SK-N-SH treated with all-trans-retinoic acid at 6 μM for 48 hours (cell line): Measurements from ENCODE around the gene LCN9.

ENCODE experiments used
- ATAC-seq: fragments of 200-7000 bp; cut with Tn5 transposase; 3 replicates; pipeline ENCODE4 v1.9.1; 2020; ENCODE audit warnings: mild to moderate bottlenecking, moderate library complexity
- BACH2 ChIP-seq: fragments of 250-450 bp; sonication (Bioruptor Pico); IDR thresholded peaks from 2 replicates; pipeline ENCODE4 v1.9.0; 2021; ENCODE audit warnings: mild to moderate bottlenecking, borderline replicate concordance
- CSDC2 ChIP-seq: fragments of 250-450 bp; sonication (Bioruptor Pico); IDR thresholded peaks from 2 replicates; pipeline ENCODE4 v1.5.0; 2020; ENCODE audit warnings: mild to moderate bottlenecking, moderate library complexity
- GLIS3 ChIP-seq: fragments of 250-450 bp; sonication (Bioruptor Pico); IDR thresholded peaks from 2 replicates; pipeline ENCODE4 v1.5.0; 2020; ENCODE audit warnings: mild to moderate bottlenecking, moderate library complexity
- OSR1 ChIP-seq: fragments of 250-450 bp; sonication (Bioruptor Pico); IDR thresholded peaks from 2 replicates; pipeline ENCODE4 v1.8.0; 2022; ENCODE audit warnings: moderate library complexity, mild to moderate bottlenecking, inconsistent platforms
- PPARA ChIP-seq: fragments of 250-450 bp; sonication (Bioruptor Pico); IDR thresholded peaks from 2 replicates; pipeline ENCODE4 v1.5.0; 2020; ENCODE audit warnings: mild to moderate bottlenecking, borderline replicate concordance
- RARB ChIP-seq: fragments of 250-450 bp; sonication (Bioruptor Pico); IDR thresholded peaks from 2 replicates; pipeline ENCODE4 v1.8.0; 2021; ENCODE audit warnings: mild to moderate bottlenecking, moderate library complexity
- SNAI2 ChIP-seq: fragments of 250-450 bp; sonication (Bioruptor Pico); IDR thresholded peaks from 2 replicates; pipeline ENCODE4 v1.5.0; 2020; ENCODE audit warnings: mild to moderate bottlenecking, moderate library complexity
- TCF4 ChIP-seq: fragments of 250-450 bp; sonication (Bioruptor Pico); IDR thresholded peaks from 2 replicates; pipeline ENCODE4 v1.8.0; 2021; ENCODE audit warnings: mild to moderate bottlenecking, moderate library complexity, borderline replicate concordance
- ZC3H10 ChIP-seq: fragments of 250-450 bp; sonication (Bioruptor Pico); IDR thresholded peaks from 2 replicates; pipeline ENCODE4 v1.5.1; 2021; ENCODE audit warnings: mild to moderate bottlenecking, moderate library complexity
- ZFP30 ChIP-seq: fragments of 450-650 bp; formaldehyde crosslinking; IDR thresholded peaks from 2 replicates; pipeline ENCODE4 v1.5.0; 2022; ENCODE audit warnings: mild to moderate bottlenecking, moderate library complexity
- ZNF8 ChIP-seq: fragments of 450-650 bp; formaldehyde crosslinking; IDR thresholded peaks from 2 replicates; pipeline ENCODE4 v1.5.0; 2020; ENCODE audit warnings: mild to moderate bottlenecking, moderate library complexity
- TF ChIP-seq, protein P1 (sequence below): fragments of 250-450 bp; sonication (Bioruptor Pico); IDR thresholded peaks from 2 replicates; pipeline ENCODE4 v1.5.0; 2020; ENCODE audit warnings: mild to moderate bottlenecking, moderate library complexity
- TF ChIP-seq, protein P2 (sequence below): fragments of 250-450 bp; sonication (Bioruptor Pico); IDR thresholded peaks from 2 replicates; pipeline ENCODE4 v1.8.0; 2020; ENCODE audit warnings: mild to moderate bottlenecking, moderate library complexity, borderline replicate concordance
- TF ChIP-seq, protein P3 (sequence below): fragments of 250-450 bp; sonication (Bioruptor Pico); IDR thresholded peaks from 2 replicates; pipeline ENCODE4 v1.8.0; 2021; ENCODE audit warnings: low read depth, mild to moderate bottlenecking, moderate library complexity, borderline replicate concordance
- TF ChIP-seq, protein P4 (sequence below): fragments of 250-450 bp; sonication (Bioruptor Pico); IDR thresholded peaks from 2 replicates; pipeline ENCODE4 v1.5.1; 2021; ENCODE audit warnings: mild to moderate bottlenecking, moderate library complexity

The LCN9 gene

DNA sequence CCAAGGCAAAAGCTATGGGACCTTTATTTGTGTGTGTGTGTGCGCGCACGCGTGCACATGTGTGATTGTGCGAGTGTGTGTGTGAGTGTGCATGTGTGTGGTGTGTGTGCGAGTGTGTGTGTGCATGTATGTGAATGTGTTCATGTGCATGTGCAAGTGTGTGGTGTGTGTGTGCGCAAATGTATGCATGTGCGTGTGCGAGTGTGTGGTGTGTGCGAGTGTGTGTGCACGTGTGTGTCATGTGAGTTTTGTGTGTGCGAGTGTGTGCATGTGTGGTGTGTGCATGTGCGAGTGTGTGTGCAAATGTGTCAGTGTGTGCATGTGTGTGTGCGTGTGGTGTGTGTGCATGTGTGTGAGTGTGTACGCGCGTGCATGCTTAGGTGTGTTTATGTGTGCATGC is 12.7 kb upstream of the LCN9 start:
- no peak for ATAC-seq
- TF ChIP-seq ZC3H10 (CRISPR knock-in tag) (no peak), ZNF8 (CRISPR knock-in tag) (no peak), GLIS3 (CRISPR knock-in tag) (no peak), TCF4 (CRISPR knock-in tag) (no peak), BACH2 (CRISPR knock-in tag) (no peak)
- TF ChIP-seq, protein P1, sequence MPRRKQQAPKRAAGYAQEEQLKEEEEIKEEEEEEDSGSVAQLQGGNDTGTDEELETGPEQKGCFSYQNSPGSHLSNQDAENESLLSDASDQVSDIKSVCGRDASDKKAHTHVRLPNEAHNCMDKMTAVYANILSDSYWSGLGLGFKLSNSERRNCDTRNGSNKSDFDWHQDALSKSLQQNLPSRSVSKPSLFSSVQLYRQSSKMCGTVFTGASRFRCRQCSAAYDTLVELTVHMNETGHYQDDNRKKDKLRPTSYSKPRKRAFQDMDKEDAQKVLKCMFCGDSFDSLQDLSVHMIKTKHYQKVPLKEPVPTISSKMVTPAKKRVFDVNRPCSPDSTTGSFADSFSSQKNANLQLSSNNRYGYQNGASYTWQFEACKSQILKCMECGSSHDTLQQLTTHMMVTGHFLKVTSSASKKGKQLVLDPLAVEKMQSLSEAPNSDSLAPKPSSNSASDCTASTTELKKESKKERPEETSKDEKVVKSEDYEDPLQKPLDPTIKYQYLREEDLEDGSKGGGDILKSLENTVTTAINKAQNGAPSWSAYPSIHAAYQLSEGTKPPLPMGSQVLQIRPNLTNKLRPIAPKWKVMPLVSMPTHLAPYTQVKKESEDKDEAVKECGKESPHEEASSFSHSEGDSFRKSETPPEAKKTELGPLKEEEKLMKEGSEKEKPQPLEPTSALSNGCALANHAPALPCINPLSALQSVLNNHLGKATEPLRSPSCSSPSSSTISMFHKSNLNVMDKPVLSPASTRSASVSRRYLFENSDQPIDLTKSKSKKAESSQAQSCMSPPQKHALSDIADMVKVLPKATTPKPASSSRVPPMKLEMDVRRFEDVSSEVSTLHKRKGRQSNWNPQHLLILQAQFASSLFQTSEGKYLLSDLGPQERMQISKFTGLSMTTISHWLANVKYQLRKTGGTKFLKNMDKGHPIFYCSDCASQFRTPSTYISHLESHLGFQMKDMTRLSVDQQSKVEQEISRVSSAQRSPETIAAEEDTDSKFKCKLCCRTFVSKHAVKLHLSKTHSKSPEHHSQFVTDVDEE (CRISPR knock-in tag): no peak

DNA sequence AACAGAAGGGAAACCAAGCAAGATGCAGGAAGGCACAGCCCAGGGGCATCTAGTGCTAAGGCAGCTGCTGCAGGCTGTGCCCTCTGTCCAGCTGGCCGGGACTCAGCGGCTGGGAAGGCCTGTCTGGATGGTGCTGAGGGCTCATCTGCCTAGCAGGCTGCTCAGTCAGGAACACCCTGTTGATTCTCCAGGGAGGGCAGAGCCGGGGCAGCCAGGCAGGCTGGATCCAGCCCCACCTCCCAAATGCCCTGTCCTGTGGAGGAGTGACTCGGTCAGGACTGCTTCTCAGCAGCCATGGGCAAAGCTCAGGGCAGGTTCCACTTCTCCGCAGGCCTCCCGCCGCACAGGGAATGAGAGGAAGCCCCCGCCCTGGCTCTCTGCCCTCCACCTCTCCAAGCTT is 7.8 kb upstream of the LCN9 start:
- ATAC-seq: no peak
- no peak for TF ChIP-seq CSDC2 (CRISPR knock-in tag)
- TF ChIP-seq, protein P2, sequence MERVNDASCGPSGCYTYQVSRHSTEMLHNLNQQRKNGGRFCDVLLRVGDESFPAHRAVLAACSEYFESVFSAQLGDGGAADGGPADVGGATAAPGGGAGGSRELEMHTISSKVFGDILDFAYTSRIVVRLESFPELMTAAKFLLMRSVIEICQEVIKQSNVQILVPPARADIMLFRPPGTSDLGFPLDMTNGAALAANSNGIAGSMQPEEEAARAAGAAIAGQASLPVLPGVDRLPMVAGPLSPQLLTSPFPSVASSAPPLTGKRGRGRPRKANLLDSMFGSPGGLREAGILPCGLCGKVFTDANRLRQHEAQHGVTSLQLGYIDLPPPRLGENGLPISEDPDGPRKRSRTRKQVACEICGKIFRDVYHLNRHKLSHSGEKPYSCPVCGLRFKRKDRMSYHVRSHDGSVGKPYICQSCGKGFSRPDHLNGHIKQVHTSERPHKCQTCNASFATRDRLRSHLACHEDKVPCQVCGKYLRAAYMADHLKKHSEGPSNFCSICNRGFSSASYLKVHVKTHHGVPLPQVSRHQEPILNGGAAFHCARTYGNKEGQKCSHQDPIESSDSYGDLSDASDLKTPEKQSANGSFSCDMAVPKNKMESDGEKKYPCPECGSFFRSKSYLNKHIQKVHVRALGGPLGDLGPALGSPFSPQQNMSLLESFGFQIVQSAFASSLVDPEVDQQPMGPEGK (CRISPR knock-in tag): no peak
- no peak for TF ChIP-seq OSR1 (CRISPR knock-in tag)
- TF ChIP-seq SNAI2: no peak
- TF ChIP-seq, protein P1 (CRISPR knock-in tag): no peak
- TF ChIP-seq ZFP30 (CRISPR knock-in tag): no peak
- TF ChIP-seq TCF4 (CRISPR knock-in tag): no peak
- TF ChIP-seq, protein P3, sequence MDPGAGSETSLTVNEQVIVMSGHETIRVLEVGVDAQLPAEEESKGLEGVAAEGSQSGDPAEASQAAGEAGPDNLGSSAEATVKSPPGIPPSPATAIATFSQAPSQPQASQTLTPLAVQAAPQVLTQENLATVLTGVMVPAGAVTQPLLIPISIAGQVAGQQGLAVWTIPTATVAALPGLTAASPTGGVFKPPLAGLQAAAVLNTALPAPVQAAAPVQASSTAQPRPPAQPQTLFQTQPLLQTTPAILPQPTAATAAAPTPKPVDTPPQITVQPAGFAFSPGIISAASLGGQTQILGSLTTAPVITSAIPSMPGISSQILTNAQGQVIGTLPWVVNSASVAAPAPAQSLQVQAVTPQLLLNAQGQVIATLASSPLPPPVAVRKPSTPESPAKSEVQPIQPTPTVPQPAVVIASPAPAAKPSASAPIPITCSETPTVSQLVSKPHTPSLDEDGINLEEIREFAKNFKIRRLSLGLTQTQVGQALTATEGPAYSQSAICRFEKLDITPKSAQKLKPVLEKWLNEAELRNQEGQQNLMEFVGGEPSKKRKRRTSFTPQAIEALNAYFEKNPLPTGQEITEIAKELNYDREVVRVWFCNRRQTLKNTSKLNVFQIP (CRISPR knock-in tag): no peak
- TF ChIP-seq RARB: no peak
- TF ChIP-seq, protein P4, sequence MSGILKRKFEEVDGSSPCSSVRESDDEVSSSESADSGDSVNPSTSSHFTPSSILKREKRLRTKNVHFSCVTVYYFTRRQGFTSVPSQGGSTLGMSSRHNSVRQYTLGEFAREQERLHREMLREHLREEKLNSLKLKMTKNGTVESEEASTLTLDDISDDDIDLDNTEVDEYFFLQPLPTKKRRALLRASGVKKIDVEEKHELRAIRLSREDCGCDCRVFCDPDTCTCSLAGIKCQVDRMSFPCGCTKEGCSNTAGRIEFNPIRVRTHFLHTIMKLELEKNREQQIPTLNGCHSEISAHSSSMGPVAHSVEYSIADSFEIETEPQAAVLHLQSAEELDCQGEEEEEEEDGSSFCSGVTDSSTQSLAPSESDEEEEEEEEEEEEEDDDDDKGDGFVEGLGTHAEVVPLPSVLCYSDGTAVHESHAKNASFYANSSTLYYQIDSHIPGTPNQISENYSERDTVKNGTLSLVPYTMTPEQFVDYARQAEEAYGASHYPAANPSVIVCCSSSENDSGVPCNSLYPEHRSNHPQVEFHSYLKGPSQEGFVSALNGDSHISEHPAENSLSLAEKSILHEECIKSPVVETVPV: no peak
- TF ChIP-seq, all 23 proteins: peak for 0

DNA sequence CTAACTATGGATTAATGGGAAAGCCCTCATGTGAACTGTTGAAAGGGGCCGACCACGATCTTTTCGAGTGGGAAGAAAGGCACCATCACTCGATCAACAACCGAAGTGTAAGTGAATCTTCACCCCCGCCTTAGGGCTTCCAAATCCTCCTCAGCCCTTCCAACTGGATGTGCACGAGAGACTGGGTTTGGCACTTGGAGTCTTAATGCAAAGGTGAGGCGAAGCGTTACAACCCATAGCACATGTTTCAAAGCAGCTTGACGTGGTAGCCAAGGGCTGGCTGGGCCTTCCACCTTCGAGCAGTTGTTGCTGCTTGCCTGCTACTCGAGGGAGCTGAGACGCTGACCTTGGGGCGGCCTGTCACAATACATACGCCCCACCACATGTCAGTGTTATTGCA is 5.7 kb upstream of the LCN9 start:
- ATAC-seq: no peak
- TF ChIP-seq CSDC2 (CRISPR knock-in tag) (no peak), BACH2 (CRISPR knock-in tag) (no peak), PPARA (CRISPR knock-in tag) (no peak)
- TF ChIP-seq, protein P3 (CRISPR knock-in tag): no peak
